Measurements from ENCODE around the gene SUN3.

The SUN3 gene, protein sequence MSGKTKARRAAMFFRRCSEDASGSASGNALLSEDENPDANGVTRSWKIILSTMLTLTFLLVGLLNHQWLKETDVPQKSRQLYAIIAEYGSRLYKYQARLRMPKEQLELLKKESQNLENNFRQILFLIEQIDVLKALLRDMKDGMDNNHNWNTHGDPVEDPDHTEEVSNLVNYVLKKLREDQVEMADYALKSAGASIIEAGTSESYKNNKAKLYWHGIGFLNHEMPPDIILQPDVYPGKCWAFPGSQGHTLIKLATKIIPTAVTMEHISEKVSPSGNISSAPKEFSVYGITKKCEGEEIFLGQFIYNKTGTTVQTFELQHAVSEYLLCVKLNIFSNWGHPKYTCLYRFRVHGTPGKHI

DNA sequence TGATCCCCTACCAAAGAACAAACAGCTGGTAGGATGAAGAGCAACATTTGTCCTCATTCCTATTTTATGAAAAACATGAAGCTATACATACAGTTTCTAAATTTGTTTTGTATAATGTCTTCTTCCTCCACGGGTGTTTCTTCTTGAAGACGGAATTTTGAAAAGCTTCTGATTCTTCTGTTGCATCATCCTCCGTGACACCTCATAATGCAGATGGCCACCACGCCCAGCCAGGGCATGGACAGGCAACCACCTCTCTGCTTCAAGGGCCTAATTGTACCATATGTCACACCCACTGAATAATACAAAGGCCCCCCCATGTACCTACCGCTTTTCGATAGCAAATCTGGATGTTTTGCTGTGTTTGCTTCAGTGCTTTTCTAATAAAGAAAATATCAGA is at the start of gene SUN3:
SUN3 (minus strand) TSS at position 170 of the 400 bp plus-strand sequence; CDS start at position 1, 169 bp downstream.
- no peak for DNase-seq (ENCODE audit: low spot score)

DNA sequence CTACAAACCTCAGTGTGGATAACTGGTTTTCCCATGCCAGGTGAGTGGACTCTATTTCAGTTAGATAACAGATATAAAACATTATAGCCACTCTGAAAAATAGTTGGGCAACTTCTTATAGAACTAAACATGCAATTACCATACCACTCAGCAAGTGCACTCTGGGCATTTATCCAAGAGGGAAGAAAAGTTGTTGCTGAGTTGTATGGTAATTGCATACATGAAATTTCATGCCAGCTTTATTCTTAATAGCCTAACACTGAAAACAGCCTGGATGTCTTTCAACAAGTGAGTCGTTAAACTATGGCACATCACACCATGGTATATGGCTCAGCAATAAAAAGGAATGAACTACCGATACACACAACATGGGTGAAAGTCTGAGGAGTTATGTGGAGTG is 49.6 kb upstream of the SUN3 start:
- DNase-seq (ENCODE audit: low spot score), result no peak

DNA sequence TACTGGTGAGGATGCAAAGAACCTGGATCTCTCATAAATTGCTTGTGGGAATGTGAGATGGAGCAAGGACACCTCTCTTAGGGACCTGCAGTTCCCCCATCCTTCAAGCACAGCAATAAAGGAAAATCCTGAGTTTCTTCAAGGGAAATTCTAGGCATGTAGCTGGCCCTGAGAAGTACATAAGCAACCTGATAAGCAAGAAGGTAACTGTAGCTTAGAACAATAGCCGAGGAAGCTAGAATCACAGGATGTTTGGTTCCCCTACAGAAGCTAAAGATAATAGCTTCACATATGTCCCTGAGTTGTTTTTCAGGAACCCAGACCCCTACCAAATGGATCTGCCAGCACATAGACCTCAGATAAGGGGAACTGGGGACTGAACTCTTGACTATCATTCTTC is 48.5 kb upstream of the SUN3 start:
- DNase-seq (ENCODE audit: low spot score), result no peak

DNA sequence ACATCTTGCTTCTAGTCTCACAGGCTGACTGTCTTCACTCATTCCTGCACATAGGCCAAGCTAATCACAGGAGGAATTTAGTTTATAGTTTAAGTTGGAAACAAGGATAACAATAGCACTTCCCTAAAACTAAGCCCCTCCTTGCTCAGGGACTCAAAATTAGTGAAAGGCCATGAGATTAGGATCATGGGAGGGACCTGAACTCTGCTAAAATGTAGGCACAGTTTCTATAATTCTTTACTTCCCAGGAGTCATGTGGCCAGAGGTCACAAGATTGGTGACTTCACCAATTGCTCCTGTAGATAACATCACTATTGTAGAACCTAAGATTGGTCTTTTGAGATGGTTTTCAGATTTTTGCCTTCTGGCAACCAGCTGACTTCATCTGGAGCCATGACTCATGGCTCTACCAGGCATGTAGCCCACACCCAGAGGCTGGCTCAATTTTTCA is 45.3 kb upstream of the SUN3 start:
- no peak for DNase-seq (ENCODE audit: low spot score)

DNA sequence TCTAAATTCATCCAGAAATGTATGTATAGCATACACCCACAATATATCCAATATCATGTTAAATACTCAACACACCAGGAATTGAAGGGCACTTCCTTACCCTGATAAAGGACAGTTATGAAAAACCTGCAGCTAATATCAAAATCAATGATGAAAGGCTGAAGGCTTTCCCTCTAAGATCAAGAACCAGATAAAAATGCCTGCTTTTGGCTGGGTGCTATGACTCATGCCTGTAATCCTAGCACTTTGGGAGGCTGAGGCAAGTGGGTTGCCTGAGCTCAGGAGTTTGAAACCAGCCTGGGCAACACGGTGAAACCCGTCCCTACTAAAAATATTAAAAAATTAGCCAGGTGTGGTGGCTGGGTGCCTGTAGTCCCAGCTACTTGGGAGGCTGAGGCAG is 38.6 kb upstream of the SUN3 start:
- no peak for DNase-seq (ENCODE audit: low spot score)

DNA sequence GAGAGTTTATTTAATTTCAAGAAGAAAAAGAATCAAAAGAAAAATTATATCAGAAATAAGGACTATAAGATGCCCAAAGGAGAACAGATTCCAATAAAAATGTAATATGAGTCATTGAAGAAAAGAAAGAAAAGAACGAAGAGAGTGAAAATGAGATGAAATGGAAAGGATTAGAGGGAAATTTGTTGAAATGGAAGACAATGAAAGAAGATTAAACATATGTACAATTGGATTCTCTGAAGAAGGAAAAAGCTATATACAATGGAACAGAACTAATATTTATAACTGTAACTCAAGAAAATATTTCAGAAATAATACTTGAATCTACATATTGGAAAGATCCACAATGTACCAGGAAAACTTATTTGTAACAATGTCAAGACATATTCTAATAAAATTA is 35.1 kb upstream of the SUN3 start:
- DNase-seq (ENCODE audit: low spot score), result no peak

DNA sequence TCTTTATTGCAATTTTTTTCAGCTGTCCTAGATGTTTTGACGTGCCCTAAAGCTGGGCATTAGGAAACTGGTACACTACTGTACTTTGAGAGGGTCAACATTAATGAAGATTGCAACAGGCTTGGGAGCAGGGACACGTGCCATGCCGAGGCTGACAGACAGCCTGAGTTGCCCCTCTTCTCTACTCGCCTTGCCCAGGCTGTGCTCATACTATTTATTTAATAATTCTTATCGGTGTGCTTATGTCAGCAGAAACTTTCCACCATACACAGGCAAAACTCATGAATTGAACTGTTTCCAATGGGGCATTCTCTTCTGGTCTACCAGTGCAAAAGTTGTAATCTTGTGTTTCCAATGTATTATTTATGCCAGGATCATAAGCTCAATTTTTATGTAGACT is 30.8 kb upstream of the SUN3 start:
- DNase-seq (ENCODE audit: low spot score), result no peak

DNA sequence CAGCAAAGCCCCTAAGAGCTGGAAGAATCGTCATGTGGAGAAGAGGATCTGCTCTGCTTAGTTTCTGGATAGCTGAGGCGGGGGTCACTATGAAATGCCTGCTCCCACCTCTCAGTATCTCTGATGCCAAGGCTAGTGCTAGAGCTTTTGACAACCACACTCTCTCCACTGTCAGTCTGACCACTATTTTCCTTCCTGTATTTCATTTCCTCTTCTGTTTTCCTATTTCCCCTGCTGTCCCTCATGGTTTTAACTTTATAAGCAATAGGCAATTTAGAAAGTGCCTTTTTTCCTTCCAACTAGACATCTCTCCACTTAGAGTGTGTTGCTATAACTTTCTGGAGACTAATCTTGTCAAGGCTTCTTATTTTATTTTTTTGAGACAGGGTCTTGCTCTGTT is 30.1 kb upstream of the SUN3 start:
- DNase-seq (ENCODE audit: low spot score), result no peak

DNA sequence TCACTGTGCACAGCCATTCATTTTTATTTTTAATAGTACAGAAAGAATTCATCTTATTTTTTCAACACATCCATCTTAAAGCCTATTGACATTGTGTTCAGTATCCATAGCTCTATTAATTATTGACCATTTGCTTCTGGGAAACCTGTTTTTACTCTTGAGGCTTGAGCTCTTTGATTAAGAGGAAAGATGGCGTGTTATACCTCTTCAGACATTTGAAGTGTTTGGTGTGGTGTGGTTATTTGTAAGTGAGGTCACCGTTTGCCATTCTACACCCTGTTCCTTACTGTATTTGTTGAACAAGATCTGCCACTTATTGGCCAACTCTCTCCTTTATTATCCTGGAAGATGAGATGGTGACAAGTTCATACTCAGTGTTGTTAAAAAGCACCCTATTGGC is 24.8 kb upstream of the SUN3 start:
- no peak for DNase-seq (ENCODE audit: low spot score)

DNA sequence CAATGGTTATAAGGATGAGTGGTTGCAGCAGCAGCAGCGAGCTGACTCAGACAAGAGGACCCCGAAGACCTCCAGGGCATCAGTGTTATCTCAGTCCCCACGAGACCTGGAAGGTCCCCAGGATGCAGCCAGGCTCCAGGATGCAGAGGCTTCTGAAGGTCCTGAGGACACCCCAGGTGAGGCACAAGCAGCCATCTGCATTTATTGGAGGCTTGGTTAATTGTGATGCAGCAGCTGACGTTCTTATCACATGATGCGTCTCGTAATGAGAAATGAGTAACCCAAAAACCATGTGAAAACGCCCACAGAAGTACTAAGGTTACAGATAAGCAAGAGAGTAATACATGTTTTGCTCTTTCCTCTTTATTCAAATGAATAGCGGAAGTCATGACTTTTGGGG is 23.8 kb upstream of the SUN3 start:
- no peak for DNase-seq (ENCODE audit: low spot score)

DNA sequence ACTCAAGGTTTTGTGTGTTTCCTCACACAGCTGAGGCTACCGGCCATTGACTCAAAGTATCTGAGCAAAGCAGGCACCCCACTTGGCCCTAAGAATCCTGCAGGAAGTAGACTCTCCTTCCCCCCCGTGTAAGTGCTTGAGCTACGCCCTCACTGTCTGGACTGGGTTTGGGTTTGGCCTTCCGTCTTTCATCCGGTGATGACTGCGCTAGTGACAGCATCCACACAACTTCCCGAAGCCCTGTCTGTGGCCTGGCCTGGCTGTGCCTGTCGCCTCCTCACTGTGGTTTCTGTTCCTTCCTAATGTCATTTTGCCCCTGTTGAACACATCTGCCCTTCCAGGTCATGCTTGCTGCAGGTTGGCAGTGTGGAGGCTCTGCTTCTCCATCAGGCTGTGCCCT is 20.9 kb upstream of the SUN3 start:
- DNase-seq (ENCODE audit: low spot score), result no peak

DNA sequence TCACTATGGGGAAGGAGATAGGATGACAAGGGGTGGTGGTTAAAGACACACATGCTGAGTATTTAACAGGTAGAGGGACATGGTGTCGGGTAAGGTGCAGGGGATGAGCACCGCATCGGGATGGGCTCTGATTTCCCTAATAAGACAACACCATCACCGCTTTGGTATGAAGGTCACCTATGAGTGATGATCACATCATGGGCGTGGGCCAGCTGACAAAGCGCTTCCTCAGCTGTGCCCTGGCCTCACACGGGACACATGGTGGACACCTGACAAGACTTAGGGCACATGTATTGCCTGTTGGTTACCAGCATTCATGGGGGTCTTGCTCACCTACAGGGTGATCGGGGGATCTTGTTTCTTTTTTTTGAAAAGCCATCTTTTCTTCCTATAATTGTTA is 19.2 kb upstream of the SUN3 start:
- no peak for DNase-seq (ENCODE audit: low spot score)

DNA sequence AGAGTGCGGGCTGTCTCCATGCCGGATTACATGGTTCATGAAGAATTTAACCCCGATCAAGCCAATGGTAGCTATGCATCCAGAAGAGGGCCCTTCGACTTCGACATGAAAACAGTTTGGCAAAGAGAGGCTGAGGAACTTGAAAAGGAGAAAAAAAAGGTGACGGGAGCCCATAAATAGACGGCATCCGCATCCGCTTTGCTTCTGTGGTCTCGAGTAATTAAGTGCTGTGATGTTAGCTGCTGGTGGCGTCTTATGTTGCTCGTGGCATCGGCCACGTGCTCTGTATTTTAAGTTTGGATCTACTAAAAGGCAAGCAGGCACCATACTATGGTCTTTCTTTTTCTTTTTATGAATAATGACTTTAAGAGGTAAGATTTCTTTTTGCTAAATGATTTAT is 17.6 kb upstream of the SUN3 start:
- no peak for DNase-seq (ENCODE audit: low spot score)

DNA sequence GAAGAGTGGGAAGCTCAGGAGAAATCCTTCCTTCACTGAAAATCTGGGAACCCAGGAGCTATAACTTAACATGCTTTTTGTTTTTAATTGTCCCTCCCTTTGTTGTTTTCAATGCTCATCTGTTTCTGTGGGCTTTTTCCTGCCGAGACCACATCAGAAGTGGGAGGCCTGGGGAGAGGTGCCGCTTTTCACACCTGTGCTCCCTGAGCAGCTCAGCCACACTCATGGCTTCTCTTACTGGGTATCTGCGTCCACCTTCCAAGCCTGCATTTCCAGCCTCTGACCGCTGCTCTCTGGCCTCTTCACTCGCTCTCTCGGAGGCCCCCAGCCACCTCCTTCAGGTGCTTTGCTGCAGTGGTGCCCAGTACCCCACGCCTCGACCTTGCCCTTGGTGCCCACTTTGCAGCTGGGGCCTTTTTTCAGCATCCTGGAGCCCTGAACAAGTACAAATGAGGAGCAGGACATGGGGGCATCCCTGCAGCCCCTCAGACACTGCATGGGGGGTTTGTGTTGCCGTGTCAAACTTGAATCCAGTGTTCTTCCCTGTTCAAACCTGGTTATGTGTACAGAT is 16.4 kb upstream of the SUN3 start:
- DNase-seq (ENCODE audit: low spot score), result no peak

DNA sequence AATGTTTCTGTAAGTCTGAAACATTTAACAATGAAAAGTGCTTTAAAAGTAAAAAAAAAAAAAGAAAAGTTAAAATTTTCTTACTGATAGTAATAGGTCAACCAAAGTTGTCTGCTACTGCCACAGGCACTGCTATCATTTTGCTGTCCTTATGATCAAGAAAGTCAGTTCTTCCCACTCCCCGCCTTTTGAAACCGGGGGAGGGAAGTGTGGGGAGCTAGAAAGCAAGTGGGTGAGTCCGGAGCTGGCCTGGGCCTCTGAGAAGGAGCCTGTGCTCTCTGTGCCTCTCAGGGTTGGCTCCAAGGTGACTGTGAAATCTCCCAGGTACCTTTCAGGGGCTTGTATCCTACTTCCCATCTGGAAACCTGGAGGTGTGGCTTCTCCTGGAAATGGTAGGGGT is 13.7 kb upstream of the SUN3 start:
- no peak for DNase-seq (ENCODE audit: low spot score)

DNA sequence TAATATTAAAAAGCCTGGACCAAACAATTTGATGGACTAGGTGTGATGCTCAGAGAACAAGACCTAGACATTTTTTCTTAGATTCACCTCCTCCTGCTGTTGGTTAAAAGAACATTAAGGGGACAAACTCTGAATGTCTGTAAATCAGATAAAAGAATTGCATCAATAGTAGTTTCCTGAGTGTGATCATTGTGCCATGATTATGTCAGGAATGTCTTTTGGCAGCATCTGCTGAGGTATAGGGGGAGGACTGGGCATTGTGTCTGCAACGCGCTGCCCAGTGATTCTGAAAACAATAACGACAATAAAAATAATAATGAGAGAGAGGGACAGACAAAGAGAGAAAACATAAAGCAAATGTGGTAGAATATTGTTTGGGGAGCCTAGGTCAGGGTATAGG is 13.3 kb upstream of the SUN3 start:
- DNase-seq (ENCODE audit: low spot score), result no peak

DNA sequence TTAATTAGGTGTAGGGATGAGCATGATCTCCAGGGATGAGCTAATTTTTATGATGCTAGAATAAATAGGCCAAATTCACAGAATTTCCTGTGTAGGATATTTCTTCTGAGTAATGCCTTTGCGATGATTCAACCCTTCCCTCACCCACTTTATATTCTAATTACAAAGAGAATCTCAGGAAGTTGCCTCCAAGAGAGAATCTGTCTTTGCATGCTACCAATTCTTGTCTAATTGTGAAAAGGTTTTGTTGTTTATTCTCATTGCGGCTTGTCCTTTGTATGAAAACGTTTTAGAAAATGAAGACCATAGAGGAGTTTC is 12.7 kb upstream of the SUN3 start:
- no peak for DNase-seq (ENCODE audit: low spot score)

DNA sequence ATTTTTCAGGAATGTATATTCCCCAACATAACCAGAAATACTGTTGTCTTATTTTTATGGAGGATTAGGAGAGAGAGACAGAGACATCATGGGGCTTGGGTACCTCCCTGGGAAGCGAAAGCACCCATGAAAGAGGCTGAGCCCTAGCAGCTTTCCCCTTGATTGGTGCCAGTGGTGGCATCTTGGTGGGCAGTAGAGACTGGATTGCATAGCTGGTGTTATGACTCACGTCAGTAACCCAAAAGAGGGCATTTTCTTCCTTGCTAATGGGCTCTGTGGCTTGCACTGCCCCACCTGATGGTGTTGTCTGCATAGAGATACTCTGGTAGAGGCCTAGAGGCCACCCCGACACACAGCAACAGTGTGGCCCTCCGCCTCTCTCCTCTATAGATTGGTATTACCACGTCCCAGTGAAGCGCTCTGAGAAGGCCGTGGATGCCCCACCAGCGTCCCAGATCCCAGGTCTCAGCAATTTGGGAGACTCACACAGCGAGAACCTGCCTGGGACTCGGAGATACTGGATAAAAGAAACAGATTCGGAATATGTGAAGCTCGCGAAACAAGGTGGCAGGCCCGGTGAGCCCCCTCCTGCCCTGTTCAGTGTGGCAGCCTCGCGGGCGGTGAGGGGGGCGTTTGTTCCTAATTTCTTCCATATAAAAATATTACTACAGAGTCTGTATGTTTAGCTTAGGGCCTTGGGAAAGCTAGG is 12.2 kb upstream of the SUN3 start:
- DNase-seq (ENCODE audit: low spot score), result no peak

DNA sequence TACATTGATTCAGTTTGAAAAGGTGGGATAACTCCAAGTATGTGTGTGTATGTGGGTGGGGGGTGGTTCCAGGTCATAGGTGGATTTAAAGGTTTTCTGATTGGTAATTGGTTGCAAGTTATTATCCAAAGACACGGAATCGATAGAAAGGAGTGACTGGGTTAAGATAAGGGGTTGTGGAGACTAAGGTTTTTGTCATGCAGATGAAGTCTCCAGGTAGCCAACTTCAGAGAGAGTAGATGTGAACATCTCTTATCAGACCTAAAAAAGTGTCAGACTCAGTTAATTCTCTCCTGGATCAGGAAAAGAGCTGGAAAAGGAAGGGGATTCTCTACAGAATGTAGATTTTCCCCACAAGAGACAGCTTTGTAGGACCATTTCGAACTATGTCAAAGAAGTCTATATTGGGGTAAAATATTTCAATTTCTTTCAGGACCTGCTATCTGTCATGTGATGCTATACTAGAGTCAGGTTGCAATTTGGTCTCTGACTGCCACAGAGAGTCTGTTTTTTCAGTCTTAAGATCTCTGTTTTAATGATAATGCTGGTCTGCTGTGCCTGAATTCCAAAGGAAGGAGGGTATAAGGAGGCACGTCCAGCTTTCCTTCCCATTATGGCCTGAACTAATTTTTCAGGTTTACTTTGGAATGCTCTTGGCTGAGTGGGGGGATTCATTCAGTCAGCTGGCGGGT is 10.1 kb upstream of the SUN3 start:
- DNase-seq (ENCODE audit: low spot score), result no peak

DNA sequence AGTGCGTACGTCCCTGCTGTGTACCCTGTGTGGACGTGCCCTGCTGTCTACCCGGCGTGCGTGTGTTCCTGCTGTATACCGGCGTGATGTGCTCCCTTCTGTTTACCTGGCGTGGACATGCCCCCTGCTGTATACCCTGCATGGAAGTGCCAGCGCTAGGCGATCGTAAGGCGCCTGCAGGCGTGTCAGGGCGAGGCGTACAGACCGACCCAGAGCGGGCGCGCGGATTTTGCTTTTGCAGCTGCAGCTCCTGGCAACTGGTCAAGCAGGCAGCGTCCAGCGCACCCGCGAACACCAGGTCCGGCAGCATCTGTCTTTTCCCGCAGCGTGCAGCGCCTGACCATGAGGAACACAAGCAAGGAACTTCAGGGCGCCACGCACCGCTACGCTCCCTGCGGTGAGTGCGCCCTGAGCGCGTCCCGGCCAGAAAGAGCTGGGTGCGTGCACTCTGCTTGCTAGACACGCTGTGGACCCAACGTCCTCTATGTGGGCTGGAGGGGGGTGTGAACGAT is 7.1 kb upstream of the SUN3 start:
- no peak for DNase-seq (ENCODE audit: low spot score)

DNA sequence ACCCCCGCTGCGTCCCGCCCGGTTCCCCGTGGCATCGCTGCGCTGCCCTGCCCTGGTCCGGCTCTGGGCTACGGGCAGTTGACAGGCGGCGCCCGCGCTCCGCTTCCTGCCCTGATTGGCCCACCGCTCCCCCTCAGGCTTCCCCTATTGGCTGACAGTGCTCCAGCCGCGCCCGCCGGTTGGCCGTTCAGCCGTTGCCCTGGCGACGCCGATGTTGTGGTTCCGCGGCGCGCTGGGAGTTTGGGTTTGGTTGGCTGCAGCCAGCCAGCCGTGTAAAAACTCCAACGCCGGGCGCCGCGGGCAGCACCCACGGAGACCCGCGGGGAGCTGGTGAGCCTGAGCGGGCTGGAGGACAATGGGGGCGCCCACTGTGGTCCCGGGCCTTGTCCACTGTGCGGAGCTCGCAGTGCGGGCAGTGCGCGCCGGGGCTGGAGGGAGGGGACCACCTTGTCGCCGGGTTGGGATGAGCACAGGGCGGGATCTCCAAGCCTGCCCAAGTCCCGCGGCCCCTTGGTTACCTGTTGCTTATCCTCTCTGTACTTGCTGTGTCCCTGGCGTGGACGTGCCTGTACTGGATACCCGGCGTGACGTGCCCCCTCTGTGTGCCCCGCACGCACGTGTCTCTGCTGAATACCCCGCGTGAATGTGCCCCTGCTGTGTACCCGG is 6.5 kb upstream of the SUN3 start, which contains the start of gene C7orf57:
C7orf57 (plus strand) TSS at position 243 of the 666 bp plus-strand sequence. CDS start 766 bp downstream, outside the sequence.
- peak; percentile 75 for DNase-seq (ENCODE audit: low spot score)

DNA sequence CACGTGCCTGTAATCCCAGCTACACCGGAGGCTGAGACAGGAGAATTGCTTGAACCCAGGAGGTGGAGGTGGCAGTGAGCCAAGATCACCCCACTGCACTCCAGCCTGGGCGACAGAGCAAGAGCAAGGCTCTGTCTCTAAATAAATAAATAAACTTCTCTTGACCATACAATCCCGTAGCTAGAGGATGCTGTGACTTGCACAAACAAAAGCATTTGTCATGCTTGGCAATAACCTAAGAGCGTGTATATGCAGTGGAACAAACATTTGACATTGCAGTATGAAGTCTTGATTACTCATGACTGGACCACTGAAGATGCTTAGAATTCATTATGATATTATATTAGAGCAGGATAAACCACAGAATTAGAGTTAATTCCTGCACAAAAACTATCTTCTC is 5.0 kb upstream of the SUN3 start:
- no peak for DNase-seq (ENCODE audit: low spot score)
